CD14-positive monocyte (primary cell): ENCODE measurements around the gene SP5. TPM values are rescaled to one million over a fixed set of nuclear protein-coding genes. Genes with fewer than 3 reads are reported as not detected.
"Not testable (repeated sequence)": the region's sequence is repeated elsewhere in the genome, so short reads cannot be mapped to it uniquely, and the experiment has no call there.

Experiments
- DNase-seq, 3 donors: peaks; one replicate each; pipeline ENCODE4 v3.0.0-alpha.2; 2011 to 2022
- H2AFZ ChIP-seq: 2 replicates; pipeline ENCODE4 v1.6.0; 2012; ENCODE audit warnings: mild to moderate bottlenecking, low read depth, low read length, inconsistent platforms; ENCODE audit not compliant: insufficient read depth, poor library complexity, severe bottlenecking
- H3K27ac ChIP-seq, 2 donors: 1 replicate in 1 of 2; 2 replicates in 1 of 2; pipeline ENCODE4 v1.5.1; 2012 to 2013; ENCODE audit warnings: low read length in 2 of 2, control low read depth in 1 of 2, inconsistent platforms in 1 of 2, low read depth in 1 of 2, mild to moderate bottlenecking in 1 of 2
- H3K27me3 ChIP-seq, 2 donors: one replicate each; pipeline versions ENCODE4 v1.6.0 to v1.6.1; 2011 to 2013; ENCODE audit warnings: low read length in 2 of 2; ENCODE audit not compliant: control insufficient read depth in 2 of 2, insufficient read depth in 2 of 2
- H3K36me3 ChIP-seq, 2 donors: replicated peaks in 1 of 2; 1 replicate in 1 of 2; 2 replicates in 1 of 2; pipeline versions ENCODE4 v1.5.1 to v1.6.1; 2012 to 2013; ENCODE audit warnings: low read length in 2 of 2, control low read depth in 1 of 2, inconsistent platforms in 1 of 2, mild to moderate bottlenecking in 1 of 2; ENCODE audit not compliant: insufficient read depth in 2 of 2, control insufficient read depth in 1 of 2
- H3K4me1 ChIP-seq, 2 donors: 1 replicate in 1 of 2; 2 replicates in 1 of 2; pipeline versions ENCODE4 v1.5.1 to v1.6.1; 2012 to 2013; ENCODE audit warnings: low read length in 2 of 2, control low read depth in 1 of 2, inconsistent platforms in 1 of 2, mild to moderate bottlenecking in 1 of 2, moderate library complexity in 1 of 2; ENCODE audit not compliant: insufficient read depth in 2 of 2, control insufficient read depth in 1 of 2
- H3K4me2 ChIP-seq: replicated peaks from 2 replicates; pipeline ENCODE3; 2012; ENCODE audit warnings: low read length, moderate library complexity, mild to moderate bottlenecking; ENCODE audit not compliant: poor library complexity, severe bottlenecking; ENCODE audit errors: extremely low read depth
- H3K4me3 ChIP-seq, 3 experiments: fragments of 200-600 bp in 1 of 3; sonication (generic) in 1 of 3; replicated peaks in 1 of 3; 1 replicate in 2 of 3; 2 replicates in 1 of 3; pipeline ENCODE4 v1.5.1; 2011 to 2013; ENCODE audit warnings: low read length in 3 of 3, mild to moderate bottlenecking in 3 of 3, control low read depth in 2 of 3, low read depth in 2 of 3, inconsistent platforms in 1 of 3, moderate library complexity in 1 of 3
- H3K79me2 ChIP-seq: 2 replicates; pipeline ENCODE4 v1.6.0; 2012; ENCODE audit warnings: mild to moderate bottlenecking, control low read depth, inconsistent platforms, low read length, moderate library complexity; ENCODE audit not compliant: insufficient read depth
- H3K9ac ChIP-seq: 2 replicates; pipeline ENCODE4 v1.6.0; 2017; ENCODE audit warnings: low read length, mild to moderate bottlenecking; ENCODE audit not compliant: insufficient read depth, poor library complexity, severe bottlenecking
- H3K9me3 ChIP-seq, 2 donors: replicated peaks in 1 of 2; 1 replicate in 1 of 2; 2 replicates in 1 of 2; pipeline versions ENCODE4 v1.5.1 to v1.6.1; 2012 to 2013; ENCODE audit warnings: low read length in 2 of 2, control low read depth in 1 of 2; ENCODE audit not compliant: control insufficient read depth in 1 of 2, insufficient read depth in 1 of 2
- H4K20me1 ChIP-seq: 2 replicates; pipeline ENCODE4 v1.6.0; 2012; ENCODE audit warnings: mild to moderate bottlenecking, low read length, control low read depth, moderate library complexity; ENCODE audit not compliant: insufficient read depth
- H3K27ac Mint-ChIP-seq, 7 donors: one replicate each; pipeline ENCODE4 v1.8.0; 2020; ENCODE audit warnings: mild to moderate bottlenecking in 7 of 7, mixed read lengths in 7 of 7, moderate library complexity in 6 of 7, inconsistent platforms in 2 of 7
- H3K27me3 Mint-ChIP-seq, 3 donors: one replicate each; pipeline ENCODE4 v1.8.0; 2021 to 2022; ENCODE audit warnings: low read depth in 3 of 3, mild to moderate bottlenecking in 3 of 3, mixed read lengths in 3 of 3, moderate library complexity in 3 of 3, inconsistent platforms in 1 of 3
- H3K36me3 Mint-ChIP-seq, 2 donors: one replicate each; pipeline ENCODE4 v1.8.0; 2020; ENCODE audit warnings: mixed read lengths in 2 of 2, inconsistent platforms in 1 of 2, mild to moderate bottlenecking in 1 of 2
- H3K4me1 Mint-ChIP-seq: one replicate; pipeline ENCODE4 v1.8.0; 2020; ENCODE audit warnings: mild to moderate bottlenecking, mixed read lengths
- H3K4me3 Mint-ChIP-seq, 2 donors: one replicate each; pipeline ENCODE4 v1.8.0; 2020; ENCODE audit warnings: mild to moderate bottlenecking in 2 of 2, mixed read lengths in 2 of 2, moderate library complexity in 1 of 2
- H3K9me3 Mint-ChIP-seq, 7 donors: one replicate each; pipeline ENCODE4 v1.8.0; 2020 to 2022; ENCODE audit warnings: mixed read lengths in 7 of 7, mild to moderate bottlenecking in 6 of 7, moderate library complexity in 6 of 7, inconsistent platforms in 2 of 7
- WGBS: methylation state at CpG from one replicate; pipeline ENCODE4 v1.1.5; 2013; ENCODE audit warnings: missing lambda C conversion rate; ENCODE audit not compliant: insufficient coverage; 5-methylcytosine and 5-hydroxymethylcytosine counted together
- intact Hi-C, 2 donors: fragments of 100-400 bp; cut with micrococcal nuclease; formaldehyde crosslinking; loops; one replicate each; pipeline versions ENCODE4 v1.15.0 to v1.15.1; 2023
- polyA plus RNA-seq, 3 donors: library from polyadenylated mRNA; depleted of rRNA in 1 of 3; unstranded in 2 of 3; stranded (reverse) in 1 of 3; fragments of 300-500 nt in 2 of 3; fragments of >200 nt in 1 of 3; fragmentation: Illumina TruSeq in 2 of 3; gene quantifications; 1 replicate in 2 of 3; 2 replicates in 1 of 3; pipeline ENCODE4 v1.2.3, GENCODE V29; 2012 to 2021
- TF ChIP-seq, protein P1 (sequence below): fragments of 200-600 bp; IDR thresholded peaks from one replicate; pipeline ENCODE4 v1.8.0; 2022; ENCODE audit warnings: antibody characterized with exemption, mild to moderate bottlenecking

Gene SP5
- polyA plus RNA-seq, 3 donors: not detected

DNA sequence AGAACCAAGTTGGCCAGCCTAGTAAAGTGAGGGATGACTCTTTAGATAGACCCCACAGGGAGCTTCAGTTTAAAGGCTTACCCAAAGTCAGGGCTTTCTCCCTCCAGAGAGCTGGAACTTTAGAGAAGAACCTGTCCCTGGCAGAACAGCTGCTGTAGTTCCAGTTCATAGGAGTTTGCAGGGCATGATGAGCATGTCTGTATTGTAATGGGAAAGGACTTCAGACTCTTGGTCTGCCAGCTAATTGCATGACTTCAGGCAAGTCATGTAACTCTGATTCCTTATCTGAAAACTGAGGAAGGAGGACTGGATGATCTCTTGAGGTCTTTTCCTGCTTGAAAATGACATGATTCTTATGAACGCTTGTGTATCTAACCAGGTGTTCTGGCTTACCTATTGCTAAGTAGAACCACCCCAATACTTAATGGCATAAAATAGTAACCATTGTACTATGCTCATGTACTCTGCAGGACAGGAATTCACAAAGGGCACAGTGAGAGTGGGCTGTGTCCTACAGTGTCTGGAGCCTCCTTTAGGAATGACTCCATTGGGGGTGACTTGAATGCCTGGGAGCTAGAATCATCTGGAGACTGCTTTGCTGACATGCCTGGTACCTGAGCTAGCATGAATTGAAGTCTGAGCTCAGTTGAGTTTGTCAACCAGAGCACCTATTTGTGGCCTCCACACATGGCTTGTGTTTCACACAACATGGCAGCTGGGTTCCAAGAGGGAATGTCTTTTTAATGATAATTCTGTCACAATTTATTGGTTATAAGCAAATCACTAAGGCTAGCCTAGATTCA, 18.9 kb downstream of the SP5 start:
- H4K20me1 ChIP-seq: no peaks in the 10 kb centered on the region
- H3K27me3 ChIP-seq: peaks cover 15 to 27% of the 10 kb centered on the region in 2 donors
- H3K9me3 Mint-ChIP-seq: peaks cover 0 to 6% (median 2%) of the 10 kb centered on the region in 7 donors
- H3K9ac ChIP-seq: no peak overlapping the region
- no peaks in the 10 kb centered on the region for H3K36me3 Mint-ChIP-seq
- peaks cover 0 to 2% of the 10 kb centered on the region in 2 donors for H3K9me3 ChIP-seq
- H3K4me3 ChIP-seq: no peak overlapping the region
- no peak for DNase-seq
- no peak overlapping the region for H3K27ac ChIP-seq
- WGBS: no CpG with 5 or more reads among the region's 1 CpG
- H2AFZ ChIP-seq: no peak overlapping the region
- H3K27ac Mint-ChIP-seq: no peak overlapping the region
- TF ChIP-seq, protein P1, sequence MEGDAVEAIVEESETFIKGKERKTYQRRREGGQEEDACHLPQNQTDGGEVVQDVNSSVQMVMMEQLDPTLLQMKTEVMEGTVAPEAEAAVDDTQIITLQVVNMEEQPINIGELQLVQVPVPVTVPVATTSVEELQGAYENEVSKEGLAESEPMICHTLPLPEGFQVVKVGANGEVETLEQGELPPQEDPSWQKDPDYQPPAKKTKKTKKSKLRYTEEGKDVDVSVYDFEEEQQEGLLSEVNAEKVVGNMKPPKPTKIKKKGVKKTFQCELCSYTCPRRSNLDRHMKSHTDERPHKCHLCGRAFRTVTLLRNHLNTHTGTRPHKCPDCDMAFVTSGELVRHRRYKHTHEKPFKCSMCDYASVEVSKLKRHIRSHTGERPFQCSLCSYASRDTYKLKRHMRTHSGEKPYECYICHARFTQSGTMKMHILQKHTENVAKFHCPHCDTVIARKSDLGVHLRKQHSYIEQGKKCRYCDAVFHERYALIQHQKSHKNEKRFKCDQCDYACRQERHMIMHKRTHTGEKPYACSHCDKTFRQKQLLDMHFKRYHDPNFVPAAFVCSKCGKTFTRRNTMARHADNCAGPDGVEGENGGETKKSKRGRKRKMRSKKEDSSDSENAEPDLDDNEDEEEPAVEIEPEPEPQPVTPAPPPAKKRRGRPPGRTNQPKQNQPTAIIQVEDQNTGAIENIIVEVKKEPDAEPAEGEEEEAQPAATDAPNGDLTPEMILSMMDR: no peak
- no peak overlapping the region for H3K4me3 Mint-ChIP-seq
- H3K4me1 Mint-ChIP-seq: peaks cover 16% of the 10 kb centered on the region
- no peak overlapping the region for H3K4me2 ChIP-seq
- H3K79me2 ChIP-seq: no peaks in the 10 kb centered on the region
- intact Hi-C loops: no loop called here
- peaks cover 7 to 43% (median 23%) of the 10 kb centered on the region in 3 donors for H3K27me3 Mint-ChIP-seq
- H3K36me3 ChIP-seq: no peaks in the 10 kb centered on the region
- peaks cover 14 to 18% of the 10 kb centered on the region in 2 donors for H3K4me1 ChIP-seq

DNA sequence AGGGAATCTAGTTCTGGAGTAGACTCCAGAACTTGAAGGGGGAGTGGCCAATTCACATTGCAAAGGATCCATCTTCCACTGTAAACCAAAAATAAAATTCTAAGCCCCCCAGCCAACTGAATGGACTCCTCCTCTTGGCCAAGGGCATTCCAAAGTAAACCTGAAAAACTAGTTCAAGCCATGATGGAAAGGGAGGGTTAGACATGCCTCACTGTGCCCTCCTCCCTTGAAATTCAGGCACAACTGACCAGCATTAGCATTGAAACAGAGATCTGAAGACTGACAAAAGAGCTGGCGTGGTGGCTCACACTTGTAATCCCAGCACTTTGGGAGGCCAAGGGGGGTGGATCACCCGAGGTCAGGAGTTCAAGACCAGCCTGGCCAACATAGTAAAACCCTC, 19.5 kb downstream of the SP5 start:
- peaks cover 18% of the 10 kb centered on the region for H3K4me1 Mint-ChIP-seq
- H3K9me3 ChIP-seq, DNase-seq, H3K9ac ChIP-seq, H3K36me3 ChIP-seq, H3K9me3 Mint-ChIP-seq, H3K27ac Mint-ChIP-seq, H3K4me3 Mint-ChIP-seq, H4K20me1 ChIP-seq, H3K36me3 Mint-ChIP-seq, H3K4me3 ChIP-seq, H3K27ac ChIP-seq, H3K4me2 ChIP-seq, H3K79me2 ChIP-seq, intact Hi-C loops, H2AFZ ChIP-seq: not testable (repeated sequence)
- 100% methylated on average over 1 of the region's 2 CpGs for WGBS
- Histone ChIP-seq H3K27me3 (peaks cover 9 to 22% of the 10 kb centered on the region in 2 donors), H3K4me1 (peaks cover 14 to 18% of the 10 kb centered on the region in 2 donors)
- H3K27me3 Mint-ChIP-seq: peaks cover 8 to 39% (median 21%) of the 10 kb centered on the region in 3 donors
